Measurements from ENCODE around the gene PTPRN2. TPM values are rescaled to one million over a fixed set of nuclear protein-coding genes. Genes with fewer than 3 reads are reported as not detected.

PTPRN2 gene
- total and polyA plus RNA-seq, 2 of the 13 experiments (the other 11 are each of a cell fraction or from before 2014, with no cell fraction given): 2.5 to 24.2 TPM

- TF ChIP-seq ZZZ3 (CRISPR knock-in tag; IDR thresholded peaks at IDR 0.05; ENCODE audit: borderline replicate concordance): no peak
- no peak for TF ChIP-seq CC2D1A (CRISPR knock-in tag; IDR thresholded peaks at IDR 0.05)
- no peak for TF ChIP-seq ZBTB49 (CRISPR knock-in tag; IDR thresholded peaks at IDR 0.05; ENCODE audit: borderline replicate concordance)
- no peak for TF ChIP-seq ZSCAN30 (CRISPR knock-in tag; IDR thresholded peaks at IDR 0.05)
- no peak for TF ChIP-seq ADNP (CRISPR knock-in tag; IDR thresholded peaks at IDR 0.05)
- TF ChIP-seq, protein P1, sequence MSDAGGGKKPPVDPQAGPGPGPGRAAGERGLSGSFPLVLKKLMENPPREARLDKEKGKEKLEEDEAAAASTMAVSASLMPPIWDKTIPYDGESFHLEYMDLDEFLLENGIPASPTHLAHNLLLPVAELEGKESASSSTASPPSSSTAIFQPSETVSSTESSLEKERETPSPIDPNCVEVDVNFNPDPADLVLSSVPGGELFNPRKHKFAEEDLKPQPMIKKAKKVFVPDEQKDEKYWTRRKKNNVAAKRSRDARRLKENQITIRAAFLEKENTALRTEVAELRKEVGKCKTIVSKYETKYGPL (CRISPR knock-in tag; IDR thresholded peaks at IDR 0.05): no peak
Measured at GRCh38 chr7:157521061-157521731, 1066.4 kb downstream of the PTPRN2 start (continued).

GRCh38 chr7:157520249-157520648, 1067.4 kb downstream of the PTPRN2 start:
- BruUV-seq (replicated peaks): no TSS peak
- CTCF ChIA-PET (ENCODE audit: low intra/inter-chr PET ratio, low total read pairs): no interaction called here
- no peak overlapping the region for H3K4me3 ChIP-seq (replicated peaks in 1 of 3; ENCODE audit: insufficient read depth in 1 of 3, low read depth in 2 of 3, low read length in 3 of 3)
- DNase-seq (ENCODE audit: low spot score) (no peak), FAIRE-seq (no peak), ATAC-seq (no peak)
- WGBS (ENCODE audit: low lambda C conversion rate): 45% methylated on average over 7 of the region's 8 CpGs
- H4K20me1 ChIP-seq (ENCODE audit: insufficient read depth, low read length): no peaks in the 10 kb centered on the region
- peaks cover 20 to 98% of the 10 kb centered on the region in 2 experiments for H3K27me3 ChIP-seq (ENCODE audit: control insufficient read depth in 1 of 2, insufficient read depth in 2 of 2, low read length in 2 of 2)
- no peak overlapping the region for H2AFZ ChIP-seq (ENCODE audit: low read length)
- no peaks in the 10 kb centered on the region for H3K4me1 ChIP-seq (ENCODE audit: insufficient read depth, low read length)
- H3K79me2 ChIP-seq (ENCODE audit: insufficient read depth, low read length): no peaks in the 10 kb centered on the region
- intact Hi-C loops (cut with micrococcal nuclease; ENCODE audit: unreplicated experiment) (no loop called here), in situ Hi-C loops (cut with HindIII; ENCODE audit: extremely low pct_ligation_motif_present, low pct_unique_long_range_greater_than_20kb) (no loop called here)
- POLR2A ChIA-PET: no interaction called here
- H3K9ac ChIP-seq (ENCODE audit: insufficient read depth, low read depth, low read length): no peak overlapping the region
- no peak overlapping the region for H3K4me2 ChIP-seq (ENCODE audit: low read depth, low read length)
- H3K27ac ChIP-seq (ENCODE audit: extremely low read length, insufficient read depth, low read length): no peak overlapping the region
- no peaks in the 10 kb centered on the region for H3K9me3 ChIP-seq (ENCODE audit: low read length)
- H3K36me3 ChIP-seq (replicated peaks in 1 of 2; ENCODE audit: control insufficient read depth in 1 of 2, insufficient read depth in 2 of 2, low read length in 2 of 2): no peaks in the 10 kb centered on the region
- TF ChIP-seq MED13 (CRISPR knock-in tag; IDR thresholded peaks at IDR 0.05) (no peak), HNRNPH1 (optimal IDR thresholded peaks at IDR 0.05; ENCODE audit: low read depth, low read length) (no peak), KDM5A (IDR thresholded peaks at IDR 0.05; ENCODE audit: borderline replicate concordance, low read length) (no peak), ZHX2 (IDR thresholded peaks at IDR 0.05; ENCODE audit: low read depth) (no peak), ZHX2 (CRISPR knock-in tag; IDR thresholded peaks at IDR 0.05; ENCODE audit: borderline replicate concordance) (no peak), TGIF2 (CRISPR knock-in tag; IDR thresholded peaks at IDR 0.05) (no peak), EEA1 (CRISPR knock-in tag; IDR thresholded peaks at IDR 0.05; ENCODE audit: borderline replicate concordance) (no peak), ZNF253 (CRISPR knock-in tag; IDR thresholded peaks at IDR 0.05; ENCODE audit: borderline replicate concordance) (no peak), TCF7L2 (IDR thresholded peaks at IDR 0.05; ENCODE audit: low read depth, low read length) (no peak)
